Sciatic nerve (tissue), 2 donors: ENCODE measurements around the gene SEMA4B. TPM values are rescaled to one million over a fixed set of nuclear protein-coding genes. Genes with fewer than 3 reads are reported as not detected.

Experiments
- ATAC-seq: fragments of 200-7000 bp; cut with Tn5 transposase; one replicate; pipeline ENCODE4 v1.9.1; 2020; ENCODE audit warnings: mild to moderate bottlenecking, moderate library complexity
- DNase-seq: peaks from one replicate; pipeline ENCODE4 v3.0.0-alpha.2; 2020; ENCODE audit warnings: low spot score
- intact Hi-C: fragments of 100-400 bp; cut with DNase I; formaldehyde crosslinking; loops from one replicate; pipeline ENCODE4 v1.14.2; 2022
- total RNA-seq: library from RNA; stranded (reverse); fragmentation: NEBNext Ultra II Directional; extraction: Animal tissue kit (Norgen Biotek cat#: 25700); gene quantifications from one replicate; pipeline ENCODE4 v1.2.1, GENCODE V29; 2021
- donor health status: DM: no; HTN: no; CAD: no.
- donor health status: DM: no; HTN: no; CAD: no.

The SEMA4B gene
- total RNA-seq, 1 donor from 2014 or later, result 55.9 TPM

DNA sequence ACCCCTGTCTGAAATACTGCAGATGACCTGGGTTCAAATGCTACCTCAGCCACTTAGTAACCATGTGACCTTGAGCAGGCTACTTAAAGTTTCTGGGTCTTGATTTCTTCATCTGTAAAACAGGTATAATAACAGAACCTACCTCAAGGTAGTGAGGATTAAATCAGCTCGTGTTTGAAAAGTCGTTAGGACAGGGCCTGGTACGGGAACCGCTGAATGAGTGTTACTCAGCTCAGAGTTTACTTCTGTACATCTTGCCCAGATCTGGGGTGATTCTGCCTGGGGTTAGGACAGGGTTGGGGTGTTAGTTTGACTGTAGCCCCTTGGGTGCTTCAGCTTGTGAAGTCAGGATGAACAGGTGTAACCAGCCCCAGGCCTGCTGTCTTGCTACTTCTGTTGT, 1.8 kb downstream of the SEMA4B start:
- DNase-seq, result no peak
- intact Hi-C loops, result no loop called here

DNA sequence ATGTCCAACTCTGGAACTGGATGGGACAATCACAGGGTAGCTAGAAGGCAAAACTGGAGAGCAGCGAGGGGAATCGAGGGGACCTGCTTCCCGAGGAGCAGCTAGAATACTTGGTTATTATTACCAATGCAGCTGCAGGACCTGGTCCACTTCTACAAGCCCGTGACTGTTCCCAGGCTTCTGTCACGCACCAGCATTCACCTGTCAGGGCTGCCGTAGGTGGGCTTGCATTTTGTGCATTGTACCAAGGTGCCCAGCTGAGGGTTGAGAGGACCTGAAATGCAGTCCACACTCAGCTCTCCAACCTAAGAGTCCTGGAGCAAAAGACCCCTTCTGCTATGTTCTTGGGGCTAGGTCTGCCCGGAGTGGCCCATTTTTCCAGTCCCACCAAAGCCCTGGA, 2.3 kb downstream of the SEMA4B start:
- ATAC-seq, result no peak
- intact Hi-C loops, result no loop called here

More for the DNA sequence above, 1.8 kb downstream of the SEMA4B start:
- ATAC-seq, result no peak

DNA sequence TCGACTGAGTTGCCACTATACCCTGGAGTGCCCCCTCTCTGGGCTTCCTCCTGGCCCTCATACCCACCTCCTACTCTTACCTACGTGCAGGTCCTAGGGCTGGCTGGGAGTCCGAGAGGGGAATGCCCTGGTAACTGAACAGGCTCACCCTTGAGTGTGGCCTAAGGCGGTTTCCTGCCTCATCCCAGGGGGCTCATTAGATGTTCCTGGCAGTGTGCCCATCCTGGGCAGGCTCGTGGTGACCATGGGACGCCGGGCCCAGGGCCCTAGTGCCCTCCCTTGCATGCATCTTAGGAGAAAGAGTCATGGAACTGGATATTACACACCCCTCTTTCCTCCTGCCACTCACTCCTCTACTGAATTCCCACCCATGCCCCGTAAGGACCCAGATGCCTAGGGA, 2.8 kb downstream of the SEMA4B start:
- ATAC-seq (peak; percentile 21), DNase-seq (no peak)
- intact Hi-C loops, result no loop called here

More for the DNA sequence above, 2.3 kb downstream of the SEMA4B start:
- DNase-seq, result no peak

DNA sequence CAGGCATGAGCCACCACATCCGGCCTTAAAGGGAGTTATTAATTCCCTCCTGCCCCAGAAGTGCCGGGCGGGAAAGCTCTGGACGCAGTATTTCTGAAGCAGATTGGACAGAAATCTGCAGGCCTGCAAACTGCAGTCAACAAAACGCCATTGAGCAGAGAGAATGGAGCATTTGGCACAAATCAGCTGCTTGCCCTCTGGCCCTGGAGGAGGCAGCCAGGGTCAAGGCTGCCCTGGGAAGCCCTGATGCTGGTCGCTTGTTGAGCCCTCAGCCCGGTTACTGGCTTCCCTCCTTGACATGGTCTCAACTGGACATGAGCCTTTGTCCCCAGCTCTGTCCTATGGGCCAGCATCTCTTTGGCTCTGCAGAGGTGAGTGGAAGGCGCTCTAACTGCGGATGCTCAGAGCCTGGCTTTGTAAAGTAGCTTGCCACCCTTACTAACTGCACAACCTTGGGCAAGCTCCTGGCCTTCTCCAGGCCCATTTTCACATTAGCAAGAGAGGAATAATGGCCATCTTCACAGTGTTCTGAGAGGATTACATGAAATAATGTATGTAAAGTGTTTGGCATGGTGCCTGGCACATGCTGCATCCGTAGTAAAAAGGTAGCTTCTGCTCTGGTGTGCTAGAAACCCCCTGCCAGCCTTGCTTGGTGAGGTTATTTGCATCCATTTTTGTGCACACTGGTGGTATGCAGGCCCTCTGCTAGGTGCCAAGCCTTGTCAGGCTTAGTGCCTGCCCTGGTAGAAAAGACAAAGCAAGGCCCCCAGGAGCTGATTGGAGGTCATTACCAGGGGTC, 4.1 kb downstream of the SEMA4B start:
- intact Hi-C loops, result no loop called here
- no peak for DNase-seq

DNA sequence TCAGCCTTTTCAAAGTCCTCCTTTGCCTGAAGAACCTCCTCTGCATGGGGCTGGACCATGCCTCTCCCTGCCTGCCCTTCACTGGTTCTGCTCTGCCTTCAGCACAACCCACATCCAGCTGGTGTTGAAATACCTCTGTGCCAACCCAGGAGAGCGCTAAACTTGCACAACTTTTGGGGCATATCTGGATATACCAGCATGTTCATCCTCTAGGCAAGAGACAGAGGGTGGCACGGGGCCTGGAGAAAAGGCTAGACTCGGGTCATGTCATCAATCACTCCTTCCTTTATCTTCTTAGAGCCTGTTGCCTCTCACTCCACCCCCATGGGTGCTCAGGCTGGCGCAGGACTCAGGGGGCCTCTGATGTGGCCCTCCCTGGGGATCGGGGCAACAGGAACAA, 4.8 kb downstream of the SEMA4B start:
- intact Hi-C loops, result no loop called here
- DNase-seq, result no peak
- ATAC-seq, result no peak

More for the DNA sequence above, 4.1 kb downstream of the SEMA4B start:
- no peak for ATAC-seq

DNA sequence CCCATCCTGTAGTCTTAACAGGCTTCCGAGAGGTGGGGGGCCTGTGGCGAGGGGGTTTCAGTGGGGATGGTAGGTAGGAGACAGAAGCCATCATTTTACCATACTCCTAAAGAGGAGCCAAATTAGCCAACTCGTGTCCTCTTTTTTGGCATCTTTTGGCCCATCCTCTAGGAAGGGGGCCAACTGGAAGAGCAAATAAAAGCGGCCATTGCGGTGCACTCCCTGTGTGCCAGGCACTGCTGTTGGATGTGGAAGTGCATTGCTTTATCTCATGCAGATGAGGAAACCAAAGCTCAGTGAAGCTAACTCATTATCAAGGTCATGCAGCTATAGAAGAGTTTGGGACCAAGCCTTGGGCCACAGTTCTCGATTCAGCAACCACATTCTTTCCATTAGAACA, 6.1 kb downstream of the SEMA4B start:
- intact Hi-C loops, result no loop called here
- DNase-seq (no peak), ATAC-seq (no peak)

DNA sequence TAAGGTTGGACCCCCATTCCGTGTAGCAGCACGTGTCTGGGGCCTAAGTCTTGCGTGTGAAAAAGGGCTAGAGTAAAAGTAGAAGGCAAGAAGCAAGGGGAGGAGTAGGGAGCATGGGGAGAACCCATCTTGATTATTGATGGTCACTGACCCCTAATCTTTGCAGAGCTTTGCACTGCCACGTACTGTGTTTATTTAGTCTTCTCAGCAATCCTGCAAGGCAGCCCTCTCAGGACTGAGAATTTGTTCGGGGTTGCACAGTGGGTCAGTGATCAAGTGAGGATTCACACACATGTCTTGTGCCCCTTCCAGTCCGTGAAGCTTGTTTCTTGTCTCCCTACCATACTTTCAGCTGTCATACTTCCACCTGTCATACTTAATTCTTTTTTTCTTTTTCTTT, 7.2 kb downstream of the SEMA4B start:
- ATAC-seq, result no peak
- DNase-seq, result no peak
- intact Hi-C loops, result no loop called here

DNA sequence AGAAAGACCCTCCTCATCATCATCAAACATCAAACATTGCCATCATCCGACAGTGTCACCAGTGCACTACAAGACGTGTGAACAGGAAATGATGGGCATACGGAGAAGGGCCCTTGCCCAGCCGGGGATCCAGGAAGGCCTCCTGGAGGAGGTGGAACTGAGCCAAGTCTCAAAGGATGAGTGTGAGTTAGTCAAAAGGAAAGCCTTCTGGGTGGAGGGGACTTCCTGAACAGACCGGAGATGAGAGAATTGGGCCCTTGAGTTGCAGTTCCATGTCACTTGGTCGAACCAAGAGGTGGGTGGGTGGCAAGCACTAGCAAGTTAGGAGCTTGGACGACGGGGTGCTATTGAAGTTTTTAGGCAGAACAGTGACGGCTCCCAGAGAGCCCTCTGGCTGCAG, 8.5 kb downstream of the SEMA4B start:
- intact Hi-C loops, result no loop called here
- DNase-seq, result no peak
- no peak for ATAC-seq

DNA sequence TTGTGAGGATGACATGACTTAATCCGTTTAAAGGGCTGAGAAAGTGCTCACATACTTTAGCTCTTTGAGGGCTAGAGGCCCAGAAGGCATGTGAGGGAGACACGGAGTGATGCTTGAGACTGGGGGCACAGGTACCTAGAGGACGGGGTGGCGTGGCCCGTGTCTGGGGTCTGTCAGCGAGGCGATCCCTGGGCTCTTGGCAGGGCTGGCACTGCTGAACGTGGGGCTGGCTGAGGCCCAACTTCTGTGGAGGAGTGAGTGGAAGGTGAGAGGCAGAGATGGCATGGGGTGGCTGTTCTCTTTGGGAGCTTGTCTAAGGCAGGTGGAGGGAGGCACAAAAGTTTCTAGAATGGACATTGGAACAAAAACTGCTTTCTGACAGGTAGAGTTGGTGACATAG, 9.5 kb downstream of the SEMA4B start:
- intact Hi-C loops, result no loop called here
- no peak for DNase-seq
- no peak for ATAC-seq

DNA sequence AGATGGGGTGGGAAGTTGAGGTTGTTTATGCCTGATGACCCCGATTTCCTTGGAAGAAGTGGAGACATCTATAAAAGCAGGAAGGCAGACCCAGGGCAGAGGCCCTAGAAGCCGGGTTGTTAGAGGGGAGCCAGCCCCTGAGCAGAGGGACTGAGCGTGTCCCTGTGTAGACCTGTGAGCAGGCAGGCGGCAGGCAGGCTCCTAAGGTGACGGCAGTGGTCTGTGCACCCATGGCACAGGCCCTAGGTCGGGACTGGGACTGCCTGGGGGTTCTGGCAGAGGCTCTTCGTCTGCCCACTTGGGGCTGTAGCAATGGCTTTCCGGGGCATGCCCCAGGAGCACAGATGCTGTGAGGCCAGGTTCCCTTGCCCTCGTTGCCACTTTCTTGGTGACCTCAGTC, 9.9 kb downstream of the SEMA4B start:
- intact Hi-C loops, result no loop called here
- DNase-seq (no peak), ATAC-seq (peak; percentile 25)

DNA sequence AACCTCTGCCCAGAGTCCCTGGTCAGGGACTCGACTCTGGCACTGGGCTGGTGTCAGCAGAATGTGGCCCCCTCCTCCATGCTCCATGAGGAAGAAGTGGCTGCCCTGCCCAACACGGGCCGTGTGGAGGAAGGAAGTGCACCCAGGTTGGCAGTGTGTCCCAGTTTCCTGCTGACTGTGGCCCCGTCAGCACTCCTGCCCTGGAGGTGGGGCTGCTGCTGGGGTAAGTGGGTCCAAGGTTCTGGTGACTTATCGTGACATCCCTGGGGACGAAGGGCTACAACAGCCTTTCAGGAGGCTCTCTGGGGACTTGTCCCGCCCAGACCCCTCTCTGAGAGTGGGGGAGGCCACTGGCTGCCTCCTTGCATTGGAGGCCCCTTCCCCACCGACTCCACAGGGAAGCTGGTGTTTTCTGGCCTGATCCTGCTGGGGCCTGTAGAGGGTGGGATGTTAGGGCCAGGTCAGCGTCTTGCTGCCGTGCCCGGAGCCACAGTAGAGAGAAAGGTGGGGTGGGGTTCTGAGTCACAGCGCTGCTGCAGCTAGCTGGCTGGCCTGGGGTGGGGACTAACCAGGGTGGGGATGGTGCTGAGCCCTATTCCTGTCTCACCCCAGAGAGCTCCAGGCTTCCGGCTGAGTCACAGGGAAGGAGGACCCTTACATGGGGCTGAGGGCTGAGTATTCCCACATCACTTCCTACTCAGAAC, 10.5 kb downstream of the SEMA4B start:
- intact Hi-C loops, result no loop called here
- ATAC-seq (peak; percentile 38), DNase-seq (no peak)

DNA sequence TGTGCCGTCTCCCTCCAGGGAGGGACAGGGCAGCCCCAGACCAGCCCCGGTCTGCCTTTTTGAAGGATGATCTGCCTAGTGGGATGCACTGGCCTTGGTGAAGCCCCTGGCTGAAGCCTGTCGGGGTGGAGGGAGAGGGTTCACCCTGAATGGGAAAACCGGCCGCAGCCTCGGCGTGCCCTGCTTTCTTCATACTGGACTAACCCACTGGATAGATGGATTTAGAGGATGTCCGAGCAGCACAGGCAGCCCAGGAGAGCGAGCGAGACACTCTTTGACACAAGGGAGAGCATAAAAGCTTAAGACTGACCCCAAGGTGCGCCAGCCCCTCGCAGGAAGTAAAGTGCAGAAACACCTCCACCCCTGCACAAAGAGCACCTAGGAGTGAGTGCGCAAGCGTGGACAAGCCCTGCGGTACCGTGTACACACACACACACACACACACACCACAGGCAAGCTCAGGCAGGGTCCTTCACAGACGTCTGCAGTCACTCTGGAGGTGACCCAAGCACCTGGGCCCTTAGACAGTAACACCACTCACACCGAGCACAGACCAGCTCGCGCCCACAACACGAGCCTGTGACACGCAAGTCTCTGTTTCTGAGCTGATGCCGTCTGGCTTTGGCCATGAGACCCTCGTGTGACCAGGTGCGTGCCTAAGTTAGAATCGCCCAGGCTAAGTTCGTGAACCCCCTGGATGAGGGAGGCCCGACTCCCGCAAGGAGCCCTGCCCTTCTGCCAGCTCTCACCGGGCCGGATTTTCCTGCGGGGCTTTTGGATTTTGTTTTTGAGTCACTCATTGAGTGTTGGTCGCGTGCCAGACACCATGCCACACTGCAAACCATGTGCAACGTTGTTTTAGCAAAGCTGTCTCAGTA, 11.3 kb downstream of the SEMA4B start:
- peak; percentile 6 for ATAC-seq
- intact Hi-C loops, result no loop called here
- no peak for DNase-seq

DNA sequence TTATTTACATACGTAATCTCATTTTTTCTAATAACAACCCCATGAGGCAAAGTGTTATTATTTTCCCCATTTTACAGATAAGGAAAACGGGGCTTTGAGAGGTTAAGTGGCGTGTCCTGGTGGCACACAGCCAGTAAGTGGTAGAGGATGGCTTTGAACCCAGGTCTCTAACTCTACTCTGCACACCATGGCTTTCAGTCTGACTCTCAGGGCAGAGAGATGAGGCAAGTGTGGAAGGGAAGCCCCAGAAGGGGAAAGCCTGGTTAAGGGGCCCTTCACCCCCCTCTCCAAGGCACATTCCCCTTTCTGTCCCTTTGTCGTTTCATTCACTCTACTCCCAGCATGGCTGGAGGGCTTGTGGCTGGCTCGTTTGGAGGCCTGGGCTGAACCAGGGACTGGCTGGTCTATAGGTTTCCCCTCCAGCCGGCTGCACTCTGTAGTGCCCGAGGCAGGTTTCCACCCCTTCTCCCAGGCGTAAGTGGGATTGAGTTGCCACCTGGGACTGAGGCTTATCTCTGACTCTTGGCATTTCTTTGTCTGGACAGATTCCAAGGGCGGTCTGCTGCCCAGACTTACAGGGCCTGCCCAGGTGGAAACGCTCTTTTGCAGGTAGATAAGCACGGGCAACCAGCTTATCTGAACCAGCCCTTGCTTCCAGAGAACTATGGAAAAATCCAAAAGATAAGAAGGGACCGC, 12.1 kb downstream of the SEMA4B start:
- DNase-seq, result no peak
- ATAC-seq, result no peak
- intact Hi-C loops, result no loop called here

DNA sequence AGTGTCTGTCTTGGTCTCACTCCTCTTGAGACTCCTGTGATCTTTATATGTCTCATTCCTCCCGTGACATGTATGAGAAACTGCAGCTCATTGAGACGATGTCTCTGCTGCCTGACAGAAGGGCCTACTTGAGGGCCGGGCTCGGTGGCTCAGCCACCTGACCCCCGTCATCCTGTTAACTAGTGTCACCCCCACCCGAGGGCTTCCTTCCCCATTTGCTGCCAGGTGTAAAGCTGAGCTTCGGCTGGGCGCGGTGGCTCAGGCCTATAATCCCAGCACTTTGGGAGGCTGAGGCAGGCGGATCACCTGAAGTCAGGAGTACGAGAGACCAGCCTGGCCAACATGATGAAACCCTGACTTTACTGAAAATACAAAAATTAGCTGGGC, 12.7 kb downstream of the SEMA4B start:
- ATAC-seq (no peak), DNase-seq (no peak)
- intact Hi-C loops, result no loop called here

DNA sequence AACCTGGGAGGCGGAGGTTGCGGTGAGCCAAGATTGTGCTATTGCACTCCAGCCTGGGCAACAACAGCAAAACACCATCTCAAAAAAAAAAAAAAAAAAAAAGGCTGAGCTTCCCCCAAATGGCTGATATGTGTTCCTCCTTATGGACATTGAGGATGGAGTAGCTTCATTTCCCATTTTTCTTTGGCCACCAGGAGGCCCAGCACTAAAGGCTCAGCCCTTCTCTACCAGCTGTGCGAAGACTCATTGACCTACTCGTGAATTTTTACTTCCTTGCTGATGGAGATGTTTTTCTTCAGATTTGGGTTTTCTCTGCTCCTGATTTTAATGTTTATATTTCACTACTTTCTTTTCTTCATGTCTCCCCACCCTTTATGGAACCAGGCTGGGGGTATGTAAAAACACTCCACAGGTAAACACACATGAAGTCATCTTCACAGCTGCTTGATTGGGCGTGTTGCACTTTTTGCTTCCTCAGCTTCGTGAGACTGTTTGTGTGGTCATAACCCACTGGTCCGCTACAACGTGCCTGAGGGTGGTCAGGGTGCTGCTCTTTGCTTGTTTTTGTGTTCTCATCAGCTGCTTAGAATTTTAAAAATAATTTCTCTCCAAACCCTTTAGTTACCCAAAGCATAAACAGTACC, 13.5 kb downstream of the SEMA4B start:
- intact Hi-C loops, result no loop called here
- ATAC-seq (no peak), DNase-seq (no peak)

DNA sequence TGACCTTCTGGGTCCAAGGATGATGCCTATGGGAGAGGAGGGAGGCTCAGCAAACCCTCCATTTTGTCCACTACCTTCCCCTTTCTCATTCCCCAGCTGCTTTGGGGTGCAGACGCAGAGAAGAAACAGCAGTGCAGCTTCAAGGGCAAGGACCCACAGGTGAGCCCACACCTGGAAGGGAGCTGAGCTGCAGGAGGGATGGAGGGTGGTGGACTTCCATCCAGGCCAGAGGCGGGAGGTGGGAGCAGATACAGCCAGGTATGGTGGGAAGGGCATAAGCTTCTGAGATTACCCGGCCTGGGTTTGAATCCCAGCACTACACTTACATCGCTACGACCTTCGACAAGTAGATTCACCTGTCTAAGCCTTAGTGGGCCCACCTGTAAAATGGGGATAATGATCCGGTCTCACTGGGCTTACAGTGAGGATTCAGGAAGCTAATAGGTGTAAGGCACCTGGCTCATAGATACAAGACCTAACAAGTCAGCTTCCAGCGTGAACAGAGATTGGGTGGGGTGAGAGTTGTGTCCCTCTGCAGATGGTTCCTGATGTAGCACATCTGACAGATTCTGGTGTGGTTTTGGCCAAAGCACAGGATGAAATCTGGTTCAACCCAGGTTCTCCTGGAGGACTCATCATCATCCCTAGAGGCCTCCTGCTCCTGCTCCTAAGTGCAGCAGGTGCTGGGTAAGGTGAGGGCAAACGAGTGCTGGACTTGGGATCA, 16.7 kb downstream of the SEMA4B start:
- DNase-seq (no peak), ATAC-seq (no peak)
- intact Hi-C loops, result no loop called here

DNA sequence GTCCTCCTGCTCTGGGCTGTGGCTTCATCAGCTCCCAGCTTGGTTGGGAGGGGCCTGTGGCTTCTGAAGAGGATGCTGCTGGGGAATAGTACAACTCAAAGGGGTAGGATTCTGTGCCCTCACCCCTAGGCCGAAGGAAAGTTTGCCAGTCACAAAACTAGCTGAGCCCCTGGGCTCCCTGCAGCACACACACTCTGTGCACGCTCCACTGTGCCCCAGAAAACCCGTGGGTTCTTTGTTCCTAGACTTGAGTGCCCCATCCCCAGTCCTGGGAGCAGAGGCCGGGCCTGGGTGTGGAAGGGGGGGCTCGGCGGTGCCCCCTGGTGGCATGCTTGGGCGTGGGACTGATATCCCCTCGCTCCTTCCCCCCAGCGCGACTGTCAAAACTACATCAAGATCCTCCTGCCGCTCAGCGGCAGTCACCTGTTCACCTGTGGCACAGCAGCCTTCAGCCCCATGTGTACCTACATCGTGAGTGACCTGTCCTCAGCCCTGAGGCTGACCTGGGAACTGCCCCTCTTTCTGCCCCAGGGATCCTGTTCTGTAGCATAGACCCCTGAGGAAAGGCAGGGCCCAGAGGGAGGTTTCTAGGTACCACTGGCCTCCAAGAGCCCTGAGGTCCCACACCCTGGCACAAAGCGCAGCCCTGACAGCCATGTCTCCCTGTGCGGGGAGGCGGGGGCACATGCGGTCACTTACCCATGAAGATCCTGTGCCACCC, 18.5 kb downstream of the SEMA4B start:
- ATAC-seq, result peak; percentile 34

More for the DNA sequence above, 18.5 kb downstream of the SEMA4B start:
- intact Hi-C loops, result no loop called here
- no peak for DNase-seq
